NCI-H128 (cell line): ENCODE measurements around the gene NCBP3.
"Not testable (repeated sequence)": the region's sequence is repeated elsewhere in the genome, so short reads cannot be mapped to it uniquely, and the experiment has no call there.

Experiments used
- DNase-seq: peaks from one replicate; lab custom pipeline; 2025; ENCODE audit not compliant: unreplicated experiment; lab: John Stamatoyannopoulos, UW

Gene NCBP3

DNA sequence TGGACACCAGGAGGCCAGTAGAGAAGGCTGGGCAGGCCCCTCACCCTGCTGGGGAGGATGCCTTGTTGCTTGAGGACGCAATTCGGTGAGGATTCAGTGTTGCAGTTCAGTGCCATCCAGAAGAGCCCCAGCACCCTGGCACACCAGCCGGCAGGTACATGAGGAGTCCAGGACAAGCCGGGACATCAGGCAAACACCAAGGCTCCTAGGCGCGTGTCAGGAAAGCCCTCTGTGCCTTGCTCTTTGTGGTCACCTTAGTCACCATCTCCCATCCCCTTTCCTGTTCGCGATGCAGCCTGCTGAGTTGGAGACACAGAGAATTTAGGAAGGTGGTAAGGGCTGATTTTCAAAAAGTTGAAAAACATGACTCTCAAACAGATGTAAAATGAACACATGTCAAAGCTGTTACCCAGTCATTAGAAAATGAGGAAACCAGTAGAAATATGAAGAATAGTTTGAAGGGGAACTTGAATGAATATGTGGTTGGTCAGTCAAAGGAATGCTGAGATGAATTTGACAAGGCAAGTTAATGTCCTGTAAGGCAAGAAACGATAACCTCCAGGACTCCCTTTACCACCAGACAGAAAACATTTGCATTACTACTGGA lies 2.3 kb upstream of the NCBP3 start:
- no peak for DNase-seq

DNA sequence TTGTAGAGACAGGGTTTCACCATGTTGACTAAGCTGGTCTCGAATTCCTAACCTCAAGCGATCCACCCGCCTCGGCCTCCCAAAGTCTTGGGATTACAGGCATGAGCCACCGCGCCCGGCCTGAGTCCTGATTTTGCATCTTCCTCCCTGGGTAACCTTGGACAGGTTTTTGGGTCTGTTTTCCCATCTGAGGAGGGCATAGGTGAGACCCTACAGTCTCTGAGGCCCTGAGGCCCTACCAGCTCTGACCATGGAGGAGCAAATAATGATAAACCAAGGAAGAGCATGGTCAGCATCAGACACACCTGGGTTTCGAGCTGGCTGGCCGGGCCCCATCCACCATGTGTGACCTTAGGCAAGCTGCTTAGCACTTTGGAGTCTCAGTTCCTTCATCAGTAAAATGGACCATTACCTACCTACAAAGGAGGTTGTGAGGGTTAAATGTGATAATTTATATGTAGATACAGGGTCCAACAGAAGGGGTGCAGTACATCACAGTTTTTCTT lies 1.2 kb upstream of the NCBP3 start:
- no peak for DNase-seq

DNA sequence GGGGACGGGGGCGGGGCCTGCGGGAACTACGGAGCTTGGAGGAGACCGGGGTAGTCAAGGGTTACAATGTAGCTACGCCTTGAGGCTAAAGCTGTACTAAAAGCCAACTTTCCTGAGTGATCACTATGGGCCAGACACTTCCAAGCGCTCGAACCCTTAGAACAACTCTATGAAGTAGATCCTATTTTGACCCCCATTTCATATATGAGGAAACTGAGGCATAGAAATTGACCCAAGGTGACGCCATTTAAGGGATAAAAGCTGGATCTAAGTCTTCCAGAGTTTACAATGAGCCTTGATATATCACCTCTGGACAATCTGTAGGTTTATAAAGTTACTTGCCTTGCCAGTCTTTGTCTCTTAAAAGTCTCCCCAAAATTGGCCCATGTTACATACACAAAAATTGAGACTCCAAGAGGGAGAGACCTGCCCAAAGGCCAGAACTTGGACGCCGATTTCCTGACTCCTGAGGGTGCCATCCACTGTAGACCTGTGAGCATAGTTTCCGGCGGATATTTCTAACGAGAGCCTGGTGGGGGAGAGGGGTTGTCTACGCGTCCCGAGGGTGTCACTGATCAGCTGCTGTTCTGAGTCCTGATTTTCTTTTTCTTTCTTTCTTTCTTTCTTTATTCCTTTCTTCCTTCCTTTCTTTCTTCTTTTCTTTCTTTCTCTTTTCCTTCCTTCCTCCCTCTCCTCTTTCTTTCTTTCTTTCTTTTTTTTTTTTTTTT lies 555 bp upstream of the NCBP3 start:
- DNase-seq, result no peak

DNA sequence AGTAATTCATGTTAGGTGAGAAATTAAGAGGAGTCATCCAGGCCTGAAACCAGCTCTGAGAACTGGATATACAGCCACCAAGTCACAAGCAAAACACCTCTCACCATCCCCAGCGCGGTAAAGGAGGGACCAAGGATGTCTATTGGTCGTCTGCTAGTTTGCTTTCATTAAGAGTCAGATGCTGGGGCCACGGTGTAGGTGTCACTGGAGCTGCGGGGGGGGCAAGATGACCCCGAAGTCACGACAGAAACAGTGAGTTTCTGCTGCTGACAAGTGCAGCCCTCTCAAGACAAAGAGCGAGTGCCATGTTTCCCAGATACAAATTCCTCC lies 790 bp downstream of the NCBP3 start:
- no peak for DNase-seq

DNA sequence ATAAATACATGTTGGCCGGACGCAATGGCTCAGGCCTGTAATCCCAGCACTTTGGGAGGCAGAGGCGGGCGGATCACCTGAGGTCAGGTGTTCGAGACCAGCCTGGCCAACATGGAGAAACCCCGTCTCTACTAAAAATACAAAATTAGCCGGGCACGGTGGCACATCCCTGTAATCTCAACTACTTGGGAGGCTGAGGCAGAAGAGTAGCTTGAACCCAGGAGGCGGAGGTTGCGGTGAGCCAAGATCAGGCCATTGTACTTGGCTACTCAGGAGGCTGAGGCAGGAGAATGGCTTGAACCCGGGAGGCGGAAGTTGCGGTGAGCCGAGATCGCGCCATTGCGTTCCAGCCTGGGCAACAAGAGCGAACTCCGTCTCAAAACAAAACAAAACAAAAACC lies 1.5 kb downstream of the NCBP3 start:
- not testable (repeated sequence) for DNase-seq

DNA sequence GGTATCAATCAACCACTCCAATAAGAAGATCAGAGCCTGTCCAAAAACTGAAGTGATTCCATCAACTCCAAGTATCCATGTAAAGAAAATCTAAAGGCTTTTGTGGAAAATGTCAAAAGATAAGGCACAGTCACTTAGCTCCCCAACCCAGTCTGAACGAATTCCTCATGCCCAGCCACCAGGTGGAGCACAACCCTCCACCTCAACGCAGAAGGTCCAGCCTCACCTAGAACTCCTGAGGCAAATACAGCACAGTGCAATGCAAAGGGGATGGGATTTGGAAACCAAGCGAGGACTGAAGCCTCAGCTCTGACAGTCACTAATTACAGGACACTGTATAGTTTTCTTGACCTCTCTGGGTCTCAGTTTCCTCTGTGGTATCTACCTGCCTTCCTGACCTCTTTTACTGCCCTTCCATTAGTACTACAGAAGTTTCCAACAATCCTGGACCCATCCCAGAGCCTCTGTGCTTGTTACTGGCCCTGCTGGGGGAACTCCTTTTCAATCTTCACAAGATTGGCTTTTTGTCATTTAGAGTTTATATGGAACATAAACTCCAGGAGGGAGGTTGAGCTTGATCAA lies 2.0 kb downstream of the NCBP3 start:
- no peak for DNase-seq

DNA sequence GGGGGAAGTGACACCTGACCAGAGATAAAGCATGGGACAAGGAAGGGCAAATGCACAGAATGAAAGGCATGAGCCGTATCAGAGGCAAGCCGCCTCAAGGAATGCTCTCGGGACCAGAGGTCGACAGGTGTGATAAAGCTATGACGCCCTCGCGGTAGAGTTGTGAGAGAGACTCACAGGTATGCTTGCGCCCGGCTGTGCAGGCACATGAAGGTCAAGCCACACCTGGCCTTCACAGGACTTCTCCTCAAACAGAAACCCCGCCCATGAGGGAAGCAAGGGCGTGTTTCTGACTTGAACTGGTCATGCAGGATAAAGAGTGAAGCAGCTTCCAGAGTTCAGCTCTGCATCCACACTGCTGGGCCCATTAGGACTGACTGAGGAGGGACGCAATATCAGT lies 7.8 kb downstream of the NCBP3 start:
- no peak for DNase-seq

DNA sequence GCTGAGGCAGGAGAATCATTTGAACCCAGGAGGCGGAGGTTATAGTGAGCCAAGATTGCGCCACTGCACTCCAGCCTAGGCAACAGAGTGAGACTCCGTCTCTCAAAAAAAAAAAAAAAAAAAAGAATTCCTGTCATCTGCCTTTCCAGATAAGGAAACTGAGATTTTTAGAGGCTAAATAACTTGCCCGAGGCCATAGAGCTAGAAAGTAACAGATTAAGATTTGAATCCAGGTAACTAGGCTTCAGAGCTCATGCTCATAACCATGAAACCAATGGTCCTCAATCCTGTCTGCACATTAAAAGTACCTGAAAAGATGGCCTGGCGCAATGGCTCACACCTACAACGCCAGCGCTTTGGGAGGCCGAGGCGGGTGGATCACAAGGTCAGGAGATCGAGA lies 9.5 kb downstream of the NCBP3 start:
- no peak for DNase-seq

DNA sequence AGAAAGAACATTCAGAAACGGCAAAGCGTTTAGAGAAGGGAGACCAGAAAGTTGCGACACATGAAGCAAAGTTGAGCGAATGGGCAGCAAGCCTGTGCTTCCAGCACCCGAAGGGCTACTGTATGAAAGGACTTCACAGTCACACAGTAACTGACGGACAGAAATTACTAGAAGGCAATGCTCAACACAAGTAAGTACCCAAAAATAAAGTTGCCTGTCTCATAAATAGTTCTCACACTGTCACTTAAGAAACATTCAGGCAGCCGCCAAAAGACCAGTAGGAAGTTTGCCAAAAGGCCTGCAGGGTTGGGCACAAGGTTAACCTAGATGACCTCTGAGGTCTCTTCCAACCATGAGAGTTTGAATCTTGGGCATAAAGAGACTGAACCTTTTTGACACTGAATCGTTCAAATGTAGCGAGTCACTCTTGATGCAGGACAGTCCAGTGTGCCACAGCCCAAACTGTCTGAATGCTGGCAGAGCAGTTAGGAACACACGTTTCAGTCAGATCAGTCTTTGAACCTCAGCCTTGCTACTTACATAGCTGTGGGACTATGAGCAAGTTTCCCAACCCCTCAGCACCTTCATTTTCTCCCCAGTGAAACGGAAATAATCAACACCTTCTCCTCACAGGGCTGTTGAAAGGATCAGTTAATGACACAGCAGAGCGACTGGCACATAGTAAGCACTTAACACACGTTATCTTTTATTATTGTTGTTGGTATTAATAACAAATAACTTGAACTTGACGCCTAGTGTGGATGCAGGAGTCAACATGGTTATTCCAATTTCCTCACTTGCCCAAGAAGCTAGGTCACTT lies 10.4 kb downstream of the NCBP3 start:
- no peak for DNase-seq

DNA sequence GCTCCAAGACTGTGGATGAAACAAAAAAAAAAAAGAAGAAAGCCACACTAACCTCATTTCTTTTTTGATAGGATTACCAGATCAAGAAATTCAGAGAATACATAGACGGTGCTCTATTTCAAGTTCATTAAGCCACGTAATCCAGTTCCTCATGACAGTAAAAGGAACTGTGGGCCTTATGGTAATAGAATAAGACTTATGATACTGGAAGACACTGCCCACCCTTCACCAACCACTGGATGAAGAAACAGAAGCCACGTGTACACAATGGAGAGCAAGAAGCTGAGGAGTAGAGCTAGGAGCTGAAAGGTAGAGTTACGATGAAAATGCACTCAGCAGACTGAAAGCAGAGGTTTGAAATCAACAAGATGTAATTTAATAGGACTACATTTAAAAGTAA lies 11.2 kb downstream of the NCBP3 start:
- no peak for DNase-seq

DNA sequence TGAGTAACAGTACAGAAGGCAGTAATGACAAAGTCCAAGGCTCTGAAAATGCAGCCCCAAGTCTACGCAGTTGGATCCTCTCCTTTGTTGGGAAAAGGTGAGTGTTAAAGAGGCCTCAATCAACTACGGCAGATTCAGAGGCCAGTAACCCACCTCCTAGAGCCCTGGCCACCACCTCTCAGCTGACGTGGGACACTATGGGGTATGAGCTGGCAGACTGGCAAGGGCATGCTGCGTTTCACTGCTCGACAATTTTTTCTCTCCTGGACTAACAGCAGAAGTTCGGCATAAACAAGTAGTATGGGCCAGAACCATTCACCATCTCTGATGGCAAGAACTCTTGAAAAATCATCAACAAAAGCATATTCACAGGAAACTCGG lies 17.2 kb downstream of the NCBP3 start:
- no peak for DNase-seq

DNA sequence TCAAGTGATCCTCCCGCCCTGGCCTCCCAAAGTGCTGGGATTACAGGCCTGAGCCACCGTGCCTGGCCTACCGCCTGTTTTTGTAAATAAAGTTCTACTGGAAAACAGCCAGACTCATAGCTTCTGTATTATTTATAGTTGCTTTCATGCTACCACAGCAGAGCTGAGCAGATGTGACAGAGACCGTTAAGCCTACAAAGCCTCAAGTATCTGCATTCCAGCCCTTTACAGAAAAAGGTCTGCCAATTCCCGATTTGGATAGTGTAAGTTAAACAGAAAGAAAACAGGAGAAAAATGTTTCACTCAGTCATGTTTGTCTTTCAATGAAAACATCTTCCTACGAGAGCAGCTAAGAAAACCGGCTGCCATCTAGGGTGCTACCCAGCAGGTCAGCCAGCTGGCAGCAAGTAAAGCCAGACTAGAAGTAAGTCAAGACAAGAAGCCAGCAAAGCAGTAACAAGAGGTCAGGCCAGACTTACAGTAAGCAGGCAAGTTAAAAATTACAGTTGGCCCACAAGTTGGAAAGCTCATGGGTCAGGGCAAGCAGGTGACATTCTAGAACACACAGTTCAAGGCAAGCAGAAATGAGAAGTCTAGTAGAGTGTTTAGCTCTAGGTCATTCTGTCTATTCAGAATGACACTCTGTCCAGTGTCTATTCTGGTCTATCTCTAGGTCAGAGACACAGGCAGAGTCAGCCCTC lies 17.7 kb downstream of the NCBP3 start:
- no peak for DNase-seq

DNA sequence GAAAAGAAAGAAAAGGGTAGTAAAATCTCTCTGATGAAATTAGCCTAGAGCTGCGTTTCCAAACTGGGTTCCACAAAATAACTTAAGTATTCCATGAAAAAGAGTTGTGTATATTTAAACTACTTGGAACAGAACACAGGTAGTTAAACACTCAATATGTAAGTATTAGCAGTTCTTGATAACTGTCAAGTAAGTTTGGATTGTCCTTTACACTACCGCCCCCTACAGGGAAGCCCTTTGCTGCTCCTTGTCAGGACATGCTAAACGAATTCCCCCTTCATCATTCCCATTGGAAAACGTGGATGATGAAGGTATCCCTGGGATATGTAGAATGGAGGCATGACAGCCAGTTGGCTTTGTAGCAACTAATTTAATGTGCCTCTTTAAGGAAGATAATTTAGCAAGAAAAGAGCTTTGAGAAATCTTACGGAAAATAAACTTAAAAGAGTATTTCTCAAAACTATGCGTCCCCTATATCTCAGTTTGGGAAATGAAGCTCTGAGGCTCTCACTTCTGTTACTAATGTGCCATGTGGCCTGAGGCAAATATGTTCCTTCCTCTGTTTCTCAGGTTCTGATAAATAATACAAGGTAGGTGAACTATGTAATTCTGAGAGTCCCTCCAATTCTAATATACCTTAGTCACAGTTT lies 18.8 kb downstream of the NCBP3 start:
- DNase-seq, result no peak

DNA sequence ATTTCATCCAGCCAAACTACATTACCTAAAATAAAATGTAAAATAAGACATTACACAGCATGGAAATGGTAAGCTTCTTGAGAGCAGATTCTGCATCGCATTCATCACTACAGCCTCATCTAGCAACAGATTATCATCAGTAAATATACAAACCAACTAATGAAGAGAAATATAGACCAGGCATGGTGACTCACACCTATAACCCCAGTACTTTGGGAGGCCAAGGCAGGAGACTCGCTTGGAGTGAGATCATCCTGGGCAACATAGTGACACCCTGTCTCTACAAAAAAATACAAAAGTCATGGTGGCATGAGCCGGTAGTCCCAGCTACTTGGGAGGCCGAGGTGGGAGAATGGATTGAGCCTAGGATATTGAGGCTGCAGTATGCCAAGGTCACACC lies 19.9 kb downstream of the NCBP3 start:
- no peak for DNase-seq

DNA sequence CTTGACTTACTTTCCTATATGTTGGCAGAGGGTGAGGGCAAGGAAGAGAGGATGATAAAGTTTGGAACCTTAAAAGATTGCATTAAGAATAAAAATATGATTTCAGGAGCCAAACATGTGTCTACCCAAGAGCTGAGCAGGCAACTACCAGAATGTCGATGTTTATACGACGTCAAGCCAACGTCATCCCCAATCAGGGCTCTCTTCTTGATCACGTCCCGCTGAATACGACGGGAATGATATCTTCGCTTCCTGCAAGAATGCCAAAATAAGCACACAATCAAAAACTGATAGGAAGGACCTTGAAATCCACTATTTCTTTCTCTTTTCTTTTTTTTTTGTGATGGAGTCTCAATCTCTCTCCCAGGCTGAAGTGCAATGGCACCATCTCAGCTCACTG lies 24.9 kb downstream of the NCBP3 start:
- DNase-seq, result no peak

DNA sequence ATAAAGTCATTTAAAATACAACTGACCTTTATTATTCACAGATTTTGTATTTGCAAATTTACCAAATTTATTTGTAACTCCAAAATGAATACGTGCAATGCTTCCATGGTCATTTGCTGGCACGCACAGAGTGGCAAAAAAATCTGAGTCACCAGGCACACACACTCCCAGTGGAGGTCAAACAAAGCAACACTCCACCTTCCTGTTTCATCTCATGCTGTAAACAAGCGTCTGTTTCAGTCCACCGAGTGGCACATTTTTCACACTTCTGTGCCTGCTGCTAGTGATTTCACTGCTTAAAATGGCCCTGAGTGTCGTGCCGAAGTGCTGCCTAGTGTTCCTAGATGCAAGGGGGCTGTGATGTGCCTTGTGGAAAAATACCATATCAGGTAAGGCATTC lies 27.3 kb downstream of the NCBP3 start:
- DNase-seq, result no peak

DNA sequence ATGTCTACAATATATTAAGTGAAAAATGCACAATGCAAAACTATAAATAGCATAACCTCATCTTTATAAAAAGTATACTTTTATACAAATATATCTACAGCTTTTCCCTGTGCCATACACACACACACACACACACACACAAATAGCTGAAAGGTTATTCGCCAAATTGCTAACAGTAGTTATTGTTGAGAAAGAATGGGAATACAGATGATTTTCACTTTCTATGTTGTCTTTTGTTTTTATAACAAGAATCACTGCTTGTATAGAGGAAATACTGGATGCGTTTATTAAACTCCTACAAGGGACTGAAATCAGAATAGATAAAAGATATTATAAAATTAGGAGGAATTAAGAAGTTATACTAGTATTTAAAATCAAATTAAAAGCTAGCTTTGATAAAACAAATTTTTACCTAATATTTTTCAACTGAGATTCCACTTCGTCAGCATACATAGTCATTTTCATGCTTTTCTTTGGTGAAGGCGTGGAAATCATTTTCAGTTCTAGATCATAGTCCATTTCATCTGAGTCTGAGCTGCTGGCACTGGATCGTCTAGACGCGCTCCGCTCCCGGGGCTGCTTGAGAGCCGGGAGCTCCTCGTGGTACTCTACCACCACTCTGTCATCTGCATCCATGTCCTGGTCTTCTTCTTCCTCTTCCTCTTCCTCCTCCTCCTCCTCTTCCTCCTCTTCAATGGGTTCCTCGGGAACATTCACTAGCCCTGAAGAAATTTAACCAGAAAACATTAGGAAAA lies 28.0 kb downstream of the NCBP3 start:
- no peak for DNase-seq

DNA sequence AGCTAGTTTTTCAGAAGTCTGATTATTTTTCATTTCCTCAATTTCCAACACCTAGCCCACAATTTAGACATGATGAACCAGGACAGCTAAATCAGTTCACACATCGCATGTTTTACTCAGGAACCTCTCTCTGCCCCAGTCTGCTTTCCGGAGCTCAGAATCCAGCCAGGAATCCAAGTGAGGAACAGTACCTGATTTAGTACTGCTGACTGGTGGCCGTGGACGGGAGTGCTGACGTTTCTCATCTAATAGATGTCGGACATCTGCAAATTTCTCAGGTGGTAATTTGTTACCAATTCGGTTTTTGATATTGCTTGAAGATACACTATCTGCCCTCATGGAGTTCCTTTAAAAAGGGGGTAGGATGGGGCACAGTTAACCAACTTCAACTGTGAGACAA lies 30.1 kb downstream of the NCBP3 start:
- no peak for DNase-seq

DNA sequence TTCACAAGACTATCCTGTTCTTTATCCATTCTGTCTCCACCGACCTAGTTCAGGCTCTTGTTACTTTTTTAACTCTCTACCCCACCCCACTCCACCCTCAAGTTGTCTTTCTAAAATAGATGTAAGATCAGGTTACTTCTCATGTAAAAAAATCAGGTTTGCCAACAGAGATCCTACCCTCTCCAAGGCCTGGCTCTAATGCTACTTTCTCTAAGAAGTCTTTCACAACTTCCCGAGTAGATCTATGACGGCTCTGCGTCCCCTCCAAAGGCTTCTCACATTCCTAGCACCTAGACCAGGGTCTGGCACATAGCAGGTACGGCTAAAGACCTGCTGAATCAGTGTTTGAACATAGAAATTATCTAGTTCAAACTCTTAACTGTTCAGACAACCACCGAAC lies 30.9 kb downstream of the NCBP3 start:
- DNase-seq, result no peak

DNA sequence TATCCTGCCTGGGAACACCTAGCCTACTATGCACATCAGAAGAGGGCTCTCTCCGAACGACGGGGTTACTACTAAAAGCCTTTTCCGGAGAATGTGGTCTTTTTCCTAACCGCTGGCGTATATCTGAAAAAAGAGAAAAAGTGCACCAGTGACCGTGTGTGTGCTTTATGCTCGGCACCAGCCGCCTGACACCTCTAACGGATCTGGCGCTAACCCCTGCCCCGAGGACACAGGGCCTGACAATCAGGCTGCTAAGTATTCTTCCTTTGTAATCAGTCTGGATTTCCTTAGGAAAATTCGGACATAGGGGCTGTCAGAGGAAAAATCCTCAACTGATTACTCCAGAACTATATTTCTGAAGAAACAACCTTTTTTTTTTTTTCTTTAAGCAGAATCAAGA lies 31.7 kb downstream of the NCBP3 start:
- no peak for DNase-seq
